Effector CD4-positive, alpha-beta T cell (primary cell): ENCODE measurements around the gene GTF2H1.
"Not testable (repeated sequence)": the region's sequence is repeated elsewhere in the genome, so short reads cannot be mapped to it uniquely, and the experiment has no call there.

Experiments
- DNase-seq: peaks from one replicate; pipeline ENCODE4 v3.0.0-alpha.2; 2020

The GTF2H1 gene

GRCh38 chr11:18319914-18320313, 2.5 kb upstream of the GTF2H1 start:
- DNase-seq: no peak

- no peak for DNase-seq
Measured at GRCh38 chr11:18320617-18321016, 1.8 kb upstream of the GTF2H1 start.

- DNase-seq: no peak
Measured at GRCh38 chr11:18321578-18321968, 794 bp upstream of the GTF2H1 start.

- DNase-seq: no peak
Measured at GRCh38 chr11:18322818-18323570, 627 bp downstream of the GTF2H1 start.

DNA sequence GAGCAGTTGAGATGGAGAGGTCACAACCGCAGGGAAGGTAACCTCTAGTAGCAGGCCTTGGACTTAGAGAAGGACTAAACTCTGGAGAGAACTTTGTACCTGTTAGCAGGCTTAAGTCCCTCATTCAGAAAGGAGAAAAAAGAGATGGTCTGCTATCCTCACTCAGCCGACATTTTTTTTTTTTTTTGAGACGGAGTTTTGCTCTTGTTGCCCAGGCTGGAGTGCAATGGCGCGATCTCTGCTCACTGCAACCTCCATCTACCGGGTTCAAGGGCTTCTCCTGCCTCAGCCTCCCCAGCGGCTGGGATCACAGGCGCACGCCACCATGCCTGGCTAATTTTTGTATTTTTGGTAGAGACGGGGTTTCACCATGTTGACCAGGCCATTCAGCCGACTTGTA, 1.5 kb downstream of the GTF2H1 start:
- DNase-seq: not testable (repeated sequence)

GRCh38 chr11:18324381-18324780, 2.0 kb downstream of the GTF2H1 start:
- DNase-seq: no peak

DNA sequence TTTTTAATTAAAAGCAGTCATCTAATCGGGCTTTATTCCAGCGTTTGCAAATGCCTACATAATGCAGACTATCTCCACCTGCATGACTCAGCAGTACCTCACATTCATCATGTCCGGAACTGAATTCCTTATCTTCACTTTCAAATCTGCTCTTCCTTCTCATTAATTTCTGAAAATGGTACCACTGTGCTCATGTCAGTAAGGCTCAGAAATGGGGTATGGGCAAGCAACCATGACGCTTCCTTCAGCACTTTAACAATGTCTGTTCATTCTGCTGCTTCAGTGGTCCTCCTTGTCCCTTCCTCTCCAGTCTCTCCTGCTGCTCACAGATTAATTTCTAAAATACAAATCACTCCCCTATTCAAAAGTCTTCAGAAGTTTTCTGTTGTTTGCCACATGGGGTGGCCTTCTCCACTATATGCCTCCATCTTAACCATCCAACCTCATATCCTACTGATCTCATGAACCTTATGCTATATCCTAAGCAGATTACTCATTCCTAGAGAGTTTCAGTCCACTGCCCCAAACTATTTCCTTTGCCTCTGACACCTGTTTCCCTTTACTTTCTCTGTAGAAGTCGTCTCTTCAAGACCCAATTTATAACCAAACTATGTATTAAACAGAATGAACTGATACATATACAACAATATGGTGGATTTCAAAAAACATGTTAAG, 7.0 kb downstream of the GTF2H1 start:
- no peak for DNase-seq

- no peak for DNase-seq
Measured at GRCh38 chr11:18330921-18331320, 8.6 kb downstream of the GTF2H1 start.

DNA sequence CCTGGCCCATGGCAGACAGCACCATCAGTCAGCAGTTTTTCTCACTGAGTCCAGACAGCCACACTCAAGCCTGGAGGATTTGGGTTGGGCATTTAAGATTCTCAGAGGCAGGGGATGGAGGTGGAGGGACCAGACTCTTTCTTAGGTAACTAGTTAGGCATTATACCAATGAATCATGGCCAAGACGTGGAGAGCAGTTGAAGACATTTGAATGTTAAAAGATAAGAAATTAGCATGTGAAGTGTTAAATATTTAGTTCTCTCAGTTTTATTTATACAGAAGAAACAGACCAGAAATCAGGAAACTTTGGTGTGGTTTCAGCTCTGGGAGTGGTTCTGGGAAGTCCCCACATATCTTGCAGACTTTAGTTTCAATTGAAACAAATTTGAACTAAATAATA, 9.9 kb downstream of the GTF2H1 start:
- DNase-seq: peak; percentile 14

DNA sequence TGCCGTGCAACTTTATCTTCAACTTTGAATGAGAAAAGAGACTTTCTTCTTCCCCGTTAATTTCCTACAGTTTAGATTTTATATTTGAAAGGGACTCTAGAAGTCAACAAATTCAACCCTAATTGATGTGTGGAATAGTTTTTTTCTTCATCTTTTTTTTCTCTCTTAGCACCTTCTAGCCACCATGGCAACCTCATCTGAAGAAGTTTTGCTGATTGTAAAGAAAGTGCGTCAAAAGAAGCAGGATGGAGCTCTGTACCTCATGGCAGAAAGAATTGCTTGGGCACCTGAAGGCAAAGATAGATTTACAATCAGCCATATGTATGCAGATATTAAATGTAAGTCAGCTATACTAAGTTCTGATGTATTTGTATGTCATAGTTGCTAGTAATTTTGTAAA, 10.5 kb downstream of the GTF2H1 start:
- no peak for DNase-seq

GRCh38 chr11:18347471-18348125, 25.2 kb downstream of the GTF2H1 start:
- DNase-seq: no peak

DNA sequence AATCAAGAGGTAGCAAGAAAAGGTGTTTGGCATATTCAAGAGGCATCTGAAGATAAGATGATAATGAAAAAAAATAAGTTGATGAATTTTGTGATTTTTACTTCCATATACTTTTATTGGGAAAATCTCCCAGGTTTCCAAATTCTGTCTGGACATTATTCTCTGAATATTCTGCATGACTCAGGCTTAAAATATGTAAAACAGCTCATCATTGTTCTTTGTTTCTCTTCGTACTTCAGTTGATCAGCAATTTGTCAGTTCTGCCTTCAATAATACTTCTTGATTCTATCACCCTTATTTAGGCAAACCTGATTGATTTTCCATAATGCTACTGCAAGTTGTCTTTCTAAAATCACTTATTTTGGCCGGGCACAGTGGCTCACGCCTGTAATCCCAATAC, 30.2 kb downstream of the GTF2H1 start:
- no peak for DNase-seq

GRCh38 chr11:18358646-18359045, 36.3 kb downstream of the GTF2H1 start:
- no peak for DNase-seq

- DNase-seq: no peak
Measured at GRCh38 chr11:18361154-18361553, 38.8 kb downstream of the GTF2H1 start.

GRCh38 chr11:18364495-18365073, 42.2 kb downstream of the GTF2H1 start:
- no peak for DNase-seq

DNA sequence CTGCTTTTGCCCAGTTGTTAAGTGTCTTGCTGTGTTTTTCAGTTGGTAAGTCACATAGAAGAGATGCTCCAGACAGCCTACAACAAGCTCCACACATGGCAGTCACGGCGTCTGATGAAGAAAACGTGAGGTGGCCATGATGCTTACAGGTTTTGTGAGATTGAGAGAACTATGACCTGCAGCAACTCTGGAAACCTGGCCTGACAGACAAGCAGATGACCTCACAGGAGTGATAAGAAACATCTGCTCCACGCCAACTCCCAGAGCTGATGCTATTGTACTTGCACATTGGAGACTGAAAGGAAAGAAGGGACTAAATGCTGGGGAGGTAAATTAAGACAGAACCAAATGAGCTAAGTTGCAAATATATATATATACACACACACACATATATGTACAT, 43.4 kb downstream of the GTF2H1 start:
- no peak for DNase-seq

DNA sequence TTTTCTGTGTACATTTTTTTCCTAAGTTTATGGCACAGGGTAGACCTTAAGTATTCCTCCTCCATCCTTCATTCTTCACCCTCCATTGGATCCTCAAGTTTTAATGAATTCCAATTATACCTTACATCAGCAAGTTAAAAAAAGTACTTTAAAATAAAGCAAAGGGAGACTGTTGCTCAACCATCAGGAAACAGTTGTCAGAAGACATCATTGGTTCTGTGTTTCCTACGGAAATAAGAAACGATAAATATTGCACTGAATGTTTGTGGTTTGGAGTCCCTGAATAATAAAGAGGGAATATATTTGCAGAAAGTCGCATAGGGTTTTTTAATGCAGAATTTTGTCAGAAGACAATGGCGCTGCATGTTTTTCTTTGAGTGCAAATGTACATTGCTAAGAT, 43.9 kb downstream of the GTF2H1 start:
- DNase-seq: no peak

GRCh38 chr11:18367431-18367830, 45.1 kb downstream of the GTF2H1 start:
- no peak for DNase-seq

DNA sequence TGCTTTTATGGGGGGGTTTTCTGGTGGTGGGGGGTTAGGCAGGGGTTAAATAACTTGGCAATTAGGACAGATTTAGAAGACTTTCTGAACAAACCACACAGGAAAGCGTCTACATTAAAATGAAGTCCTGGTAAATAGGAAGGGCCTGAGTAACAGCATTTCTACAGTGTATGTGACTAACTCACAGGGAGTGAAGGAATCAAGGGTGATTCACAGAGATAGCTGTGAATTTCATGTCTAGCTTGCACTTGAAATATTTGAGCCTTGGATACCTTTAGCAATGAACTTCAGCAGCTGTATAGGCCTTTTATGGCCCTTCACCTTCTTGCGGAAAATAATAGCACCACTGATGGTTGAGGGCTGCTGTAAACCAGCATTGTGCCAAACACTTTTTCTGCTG, 45.9 kb downstream of the GTF2H1 start:
- DNase-seq: no peak

- DNase-seq: no peak
Measured at GRCh38 chr11:18369398-18369797, 47.0 kb downstream of the GTF2H1 start.

DNA sequence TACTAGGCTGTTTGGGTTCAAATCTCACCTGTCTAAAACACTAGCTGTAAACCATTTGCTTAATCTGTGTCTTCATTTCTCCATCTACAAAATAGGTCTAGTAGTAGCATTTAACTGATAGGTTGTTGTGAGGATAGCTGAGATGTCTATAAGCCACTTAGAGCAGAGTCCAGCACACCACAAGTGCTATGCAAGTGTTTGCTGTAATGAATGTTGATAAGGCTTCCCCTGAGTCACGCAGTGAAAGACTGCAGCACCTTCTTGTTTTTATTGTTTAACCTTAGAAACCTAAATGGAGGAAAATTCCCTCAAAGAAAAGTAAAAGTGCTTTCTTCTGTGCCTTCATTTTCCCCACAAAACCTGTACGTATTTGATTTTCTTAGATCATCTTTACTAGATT, 48.9 kb downstream of the GTF2H1 start:
- no peak for DNase-seq

DNA sequence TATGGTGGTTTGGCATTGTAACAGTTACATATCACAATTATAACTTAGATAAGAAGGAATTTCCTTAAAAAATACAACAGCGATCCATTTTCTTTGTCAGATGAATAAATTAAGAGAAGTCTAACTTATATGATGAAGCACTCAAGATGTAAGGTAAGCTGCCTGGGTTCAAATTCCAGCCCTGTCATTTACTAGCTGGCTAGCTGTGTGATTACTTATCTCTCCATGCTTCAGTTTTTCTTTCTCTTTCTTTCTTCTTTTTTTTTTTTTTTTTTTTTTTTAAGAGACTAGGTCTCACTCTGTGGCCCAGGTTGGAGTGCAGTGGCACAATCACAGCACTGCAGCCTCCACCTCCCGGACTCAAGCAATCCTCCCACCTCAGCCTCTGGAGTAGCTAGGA, 49.8 kb downstream of the GTF2H1 start:
- DNase-seq: no peak

DNA sequence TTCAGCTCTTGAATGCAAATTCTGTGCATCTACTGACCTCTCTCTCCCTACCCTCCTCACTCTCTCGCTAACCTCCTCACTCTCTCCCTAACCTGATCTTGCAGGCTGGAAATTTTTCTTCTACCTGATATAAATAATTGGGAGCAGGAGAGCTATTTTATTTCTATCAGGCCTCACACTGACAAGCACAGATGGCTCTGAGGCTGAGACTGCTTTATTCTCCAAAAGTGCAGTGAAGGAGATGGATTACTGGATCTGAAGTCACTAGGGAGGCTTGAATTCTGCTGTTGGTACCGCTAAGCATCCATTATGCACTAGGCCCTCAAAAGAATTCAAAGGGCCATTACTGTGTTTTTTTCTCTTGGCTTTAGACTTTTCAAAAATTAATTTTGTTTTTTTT, 52.6 kb downstream of the GTF2H1 start:
- DNase-seq: no peak

GRCh38 chr11:18375941-18376340, 53.6 kb downstream of the GTF2H1 start:
- no peak for DNase-seq
